SJSA1 (cell line): Measurements from ENCODE around the gene RNF220. TPM values are rescaled to one million over a fixed set of nuclear protein-coding genes. Genes with fewer than 3 reads are reported as not detected.
A peak's percentile ranks its signal among the peaks of the same experiment; 100 is the strongest.

Source experiments
- DNase-seq, 2 experiments: peaks; one replicate each; pipeline ENCODE4 v3.0.0-alpha.2; 2015 to 2020; ENCODE audit warnings: low spot score in 2 of 2, low read depth in 1 of 2
- H3K27ac ChIP-seq: fragments of 250-450 bp; sonication (Bioruptor Pico); 2 replicates; pipeline ENCODE4 v1.5.1; 2020; ENCODE audit warnings: mild to moderate bottlenecking, moderate library complexity
- H3K27me3 ChIP-seq: fragments of 250-450 bp; sonication (Bioruptor Pico); replicated peaks from 2 replicates; pipeline ENCODE4 v1.5.1; 2020; ENCODE audit warnings: mild to moderate bottlenecking, moderate library complexity
- H3K36me3 ChIP-seq: fragments of 250-450 bp; sonication (Bioruptor Pico); 2 replicates; pipeline ENCODE4 v1.5.1; 2020; ENCODE audit warnings: mild to moderate bottlenecking
- H3K4me1 ChIP-seq: fragments of 250-450 bp; sonication (Bioruptor Pico); replicated peaks from 2 replicates; pipeline ENCODE4 v1.6.1; 2021; ENCODE audit warnings: mild to moderate bottlenecking
- H3K4me3 ChIP-seq: fragments of 250-450 bp; sonication (Bioruptor Pico); 2 replicates; pipeline ENCODE4 v1.5.1; 2020; ENCODE audit warnings: mild to moderate bottlenecking
- H3K9me3 ChIP-seq: fragments of 250-450 bp; sonication (Bioruptor Pico); replicated peaks from 2 replicates; pipeline ENCODE4 v1.5.1; 2020; ENCODE audit warnings: mild to moderate bottlenecking
- total RNA-seq: library from RNA; depleted of rRNA; stranded (reverse); fragments of >200 nt; shearing (Covaris generic); gene quantifications from 2 replicates; pipeline ENCODE4 v1.2.3, GENCODE V29; 2014

Gene RNF220
- total RNA-seq, 1 experiment from 2014 or later = 70.5 TPM

DNA sequence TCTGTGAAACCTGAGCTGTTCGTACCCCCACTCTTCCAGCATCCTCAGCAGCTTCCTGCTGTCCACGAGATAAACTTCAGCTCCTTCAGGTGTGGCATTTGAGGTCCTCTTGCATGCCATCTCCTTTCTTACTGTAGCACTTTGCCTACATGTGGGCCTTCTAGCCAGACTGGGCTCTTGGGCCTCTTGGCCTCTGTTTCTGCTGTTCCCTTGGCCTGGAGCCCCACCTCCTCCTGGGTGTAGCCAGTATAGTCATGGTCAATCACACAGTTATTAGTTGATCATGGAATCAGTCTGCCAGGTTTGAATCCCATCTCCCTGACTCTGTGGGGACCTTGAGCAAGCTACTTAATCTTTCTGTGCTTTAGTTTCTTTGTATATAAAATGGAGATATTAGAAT lies 242.8 kb downstream of the RNF220 start:
- Histone ChIP-seq H3K36me3 (peaks cover 65% of the 10 kb centered on the region), H3K4me1 (no peaks in the 10 kb centered on the region), H3K27me3 (no peaks in the 10 kb centered on the region)

GRCh38 chr1:44648529-44649250 lies 243.6 kb downstream of the RNF220 start:
- no peak for DNase-seq
- Histone ChIP-seq H3K27me3 (no peaks in the 10 kb centered on the region), H3K9me3 (0 out of 2 replicates have a peak, but pooled peaks cover 2% of the 10 kb centered on the region), H3K4me1 (no peaks in the 10 kb centered on the region), H3K27ac (no peak overlapping the region), H3K36me3 (peaks cover 59% of the 10 kb centered on the region), H3K4me3 (no peak overlapping the region)

More for the DNA sequence above, 242.8 kb downstream of the RNF220 start:
- DNase-seq = no peak
- Histone ChIP-seq H3K27ac (no peak overlapping the region), H3K4me3 (no peak overlapping the region), H3K9me3 (no peaks in the 10 kb centered on the region)

DNA sequence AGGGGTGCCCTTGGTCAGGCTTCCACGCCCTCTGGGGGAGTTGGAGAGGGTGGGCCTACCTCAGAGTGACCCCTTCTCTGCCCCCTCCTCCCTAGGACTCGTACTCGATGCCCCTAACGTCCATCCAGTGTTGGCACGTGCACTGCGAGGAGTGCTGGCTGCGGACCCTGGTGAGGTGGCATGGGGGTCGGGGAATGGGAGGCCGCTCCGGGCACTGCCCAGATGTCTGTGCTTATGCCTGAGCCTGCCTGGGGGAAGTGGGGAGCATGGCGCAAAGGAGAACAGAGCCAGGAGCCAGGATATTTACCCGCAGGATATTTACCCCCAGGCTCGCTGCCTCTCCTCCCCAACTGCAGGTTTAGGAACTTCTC lies 244.7 kb downstream of the RNF220 start:
- DNase-seq = no peak
- Histone ChIP-seq H3K27ac (no peak overlapping the region), H3K9me3 (0 out of 2 replicates have a peak, but pooled peaks cover 2% of the 10 kb centered on the region), H3K4me3 (no peak overlapping the region), H3K36me3 (peaks cover 48% of the 10 kb centered on the region), H3K4me1 (no peaks in the 10 kb centered on the region), H3K27me3 (no peaks in the 10 kb centered on the region)

- DNase-seq = no peak
- Histone ChIP-seq H3K9me3 (0 out of 2 replicates have a peak, but pooled peaks cover 2% of the 10 kb centered on the region), H3K4me1 (no peaks in the 10 kb centered on the region), H3K4me3 (no peak overlapping the region), H3K36me3 (peaks cover 43% of the 10 kb centered on the region), H3K27ac (no peak overlapping the region), H3K27me3 (no peaks in the 10 kb centered on the region)
Measured at GRCh38 chr1:44650159-44650831, 245.2 kb downstream of the RNF220 start.

DNA sequence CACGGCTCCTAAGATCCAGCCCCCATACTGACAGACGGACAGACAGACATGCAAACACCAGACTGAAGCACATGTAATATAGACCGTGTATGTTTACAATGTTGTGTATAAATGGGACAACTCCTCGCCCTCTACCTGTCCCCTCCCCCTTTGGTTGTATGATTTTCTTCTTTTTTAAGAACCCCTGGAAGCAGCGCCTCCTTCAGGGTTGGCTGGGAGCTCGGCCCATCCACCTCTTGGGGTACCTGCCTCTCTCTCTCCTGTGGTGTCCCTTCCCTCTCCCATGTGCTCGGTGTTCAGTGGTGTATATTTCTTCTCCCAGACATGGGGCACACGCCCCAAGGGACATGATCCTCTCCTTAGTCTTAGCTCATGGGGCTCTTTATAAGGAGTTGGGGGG lies 246.0 kb downstream of the RNF220 start:
- no peaks in the 10 kb centered on the region for H3K4me1 ChIP-seq
- 0 out of 2 replicates have a peak, but pooled peaks cover 2% of the 10 kb centered on the region for H3K9me3 ChIP-seq
- no peak overlapping the region for H3K4me3 ChIP-seq
- no peak for DNase-seq
- H3K27ac ChIP-seq = no peak overlapping the region
- H3K27me3 ChIP-seq = no peaks in the 10 kb centered on the region
- peaks cover 35% of the 10 kb centered on the region for H3K36me3 ChIP-seq

GRCh38 chr1:44652445-44653106 lies 247.5 kb downstream of the RNF220 start:
- Histone ChIP-seq H3K9me3 (0 out of 2 replicates have a peak, but pooled peaks cover 2% of the 10 kb centered on the region), H3K27me3 (no peaks in the 10 kb centered on the region), H3K36me3 (peaks cover 26% of the 10 kb centered on the region), H3K4me3 (no peak overlapping the region), H3K4me1 (no peaks in the 10 kb centered on the region), H3K27ac (no peak overlapping the region)
- DNase-seq = peak; percentile 48 to 68

- Histone ChIP-seq H3K4me3 (no peak overlapping the region), H3K4me1 (no peaks in the 10 kb centered on the region), H3K27ac (no peak overlapping the region), H3K27me3 (no peaks in the 10 kb centered on the region), H3K9me3 (0 out of 2 replicates have a peak, but pooled peaks cover 2% of the 10 kb centered on the region), H3K36me3 (peaks cover 19% of the 10 kb centered on the region)
- DNase-seq = no peak
Measured at GRCh38 chr1:44653107-44653964, 248.3 kb downstream of the RNF220 start.

DNA sequence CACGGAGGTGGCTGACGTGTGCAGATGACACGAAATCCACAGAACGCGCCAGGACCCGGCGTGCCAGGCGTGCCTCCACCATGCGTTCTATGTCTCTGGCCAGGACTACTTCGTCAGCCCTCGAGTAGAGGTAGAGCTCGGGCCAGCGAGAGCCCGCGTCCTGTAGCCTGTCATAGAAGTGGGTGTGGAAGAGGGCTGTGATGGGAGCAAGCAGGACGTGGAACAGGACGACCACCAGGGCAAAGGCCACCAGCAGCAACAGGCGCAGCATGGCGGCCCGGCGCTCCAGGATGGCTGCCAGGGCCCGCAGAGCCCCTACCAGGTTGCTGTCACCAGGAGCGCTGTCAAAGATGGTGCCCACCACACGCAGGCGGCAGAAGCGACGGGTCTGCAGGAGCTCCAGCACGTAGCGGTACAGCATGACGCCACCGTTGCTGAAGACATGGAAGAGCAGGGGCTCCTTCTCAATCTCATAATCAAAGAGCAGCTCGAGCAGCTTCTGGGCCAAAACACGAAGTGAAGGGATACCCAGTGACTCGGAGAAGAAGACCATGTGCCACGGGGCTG lies 249.6 kb downstream of the RNF220 start:
- no peak overlapping the region for H3K4me3 ChIP-seq
- H3K36me3 ChIP-seq = peaks cover 9% of the 10 kb centered on the region
- DNase-seq = no peak
- no peaks in the 10 kb centered on the region for H3K4me1 ChIP-seq
- 0 out of 2 replicates have a peak, but pooled peaks cover 2% of the 10 kb centered on the region for H3K9me3 ChIP-seq
- no peaks in the 10 kb centered on the region for H3K27me3 ChIP-seq
- H3K27ac ChIP-seq = no peak overlapping the region

- Histone ChIP-seq H3K4me1 (no peaks in the 10 kb centered on the region), H3K27ac (no peak overlapping the region), H3K9me3 (0 out of 2 replicates have a peak, but pooled peaks cover 2% of the 10 kb centered on the region), H3K36me3 (peaks cover 1% of the 10 kb centered on the region), H3K27me3 (no peaks in the 10 kb centered on the region), H3K4me3 (no peak overlapping the region)
- no peak for DNase-seq
Measured at GRCh38 chr1:44655609-44656008, 250.6 kb downstream of the RNF220 start.

- H3K4me3 ChIP-seq = no peak overlapping the region
- H3K36me3 ChIP-seq = no peaks in the 10 kb centered on the region
- no peaks in the 10 kb centered on the region for H3K4me1 ChIP-seq
- H3K9me3 ChIP-seq = no peaks in the 10 kb centered on the region
- no peak for DNase-seq
- H3K27ac ChIP-seq = no peak overlapping the region
- no peaks in the 10 kb centered on the region for H3K27me3 ChIP-seq
Measured at GRCh38 chr1:44659566-44659965, 254.5 kb downstream of the RNF220 start.

DNA sequence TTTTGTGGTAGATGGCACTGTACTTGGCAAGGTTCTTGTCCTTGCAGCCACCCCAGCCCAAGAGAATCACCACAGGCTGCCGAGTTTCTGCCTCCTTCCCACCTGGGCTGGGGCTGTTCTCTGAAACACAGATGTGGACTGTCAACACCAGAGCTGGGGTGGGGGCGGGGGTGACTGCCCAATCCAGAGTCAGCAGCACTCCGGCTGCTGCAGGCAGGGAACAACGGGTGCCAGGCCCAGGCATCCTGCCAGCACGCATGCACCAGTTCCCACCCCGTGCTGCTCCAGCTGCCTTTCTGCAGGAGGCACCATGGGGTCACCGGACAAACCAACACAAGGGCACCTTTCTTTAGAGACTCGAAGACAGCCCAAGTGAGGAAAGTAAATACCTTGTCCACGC lies 255.1 kb downstream of the RNF220 start:
- Histone ChIP-seq H3K27me3 (no peaks in the 10 kb centered on the region), H3K9me3 (no peaks in the 10 kb centered on the region), H3K36me3 (no peaks in the 10 kb centered on the region), H3K4me3 (no peak overlapping the region), H3K27ac (no peak overlapping the region), H3K4me1 (no peaks in the 10 kb centered on the region)
- no peak for DNase-seq

DNA sequence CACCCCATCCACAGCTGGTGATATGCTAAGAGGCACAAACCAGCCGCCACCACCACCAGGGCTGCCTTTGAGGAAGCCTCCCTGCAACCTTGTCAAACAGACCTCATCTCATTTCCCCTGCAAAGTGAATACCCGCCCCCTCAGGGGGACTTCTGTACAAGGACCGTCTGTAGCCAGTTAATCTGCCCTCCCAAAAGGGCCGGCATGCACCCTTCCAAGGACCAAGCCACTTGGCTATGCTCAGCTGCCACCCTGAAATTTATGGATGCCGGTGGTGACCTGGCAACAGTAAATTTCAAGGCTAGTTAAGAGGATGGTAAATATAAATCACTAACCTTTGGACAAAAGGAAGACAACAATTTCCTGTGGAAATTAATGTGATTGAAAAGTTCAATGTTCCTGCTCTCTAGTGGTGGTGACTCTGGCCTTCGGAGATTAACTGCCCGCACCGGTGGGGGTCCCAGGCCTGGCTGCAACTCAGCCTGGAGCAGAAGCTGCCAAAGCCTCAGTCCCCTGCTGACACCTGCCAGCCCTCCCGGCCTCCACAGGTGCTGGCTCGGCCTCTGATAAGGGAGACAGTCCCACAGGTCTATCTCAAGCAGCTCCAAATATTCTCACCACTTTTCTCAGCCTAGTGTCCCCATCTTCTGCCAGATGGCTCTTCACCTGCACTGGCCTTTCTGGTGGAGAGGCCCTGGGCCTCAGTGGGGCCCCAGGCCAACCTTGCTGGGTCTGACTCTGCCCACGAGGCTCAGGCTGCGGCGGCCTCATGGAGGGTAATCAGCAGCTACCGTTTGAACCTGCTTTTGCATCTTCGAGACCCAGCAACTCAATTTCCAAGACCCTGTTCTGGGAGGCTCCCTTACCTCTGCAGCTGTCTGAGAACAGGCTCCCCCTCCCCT lies 257.0 kb downstream of the RNF220 start:
- no peak overlapping the region for H3K4me3 ChIP-seq
- H3K4me1 ChIP-seq = no peaks in the 10 kb centered on the region

More for the DNA sequence above, 257.0 kb downstream of the RNF220 start:
- H3K27me3 ChIP-seq = no peaks in the 10 kb centered on the region
- DNase-seq = no peak
- H3K9me3 ChIP-seq = no peaks in the 10 kb centered on the region
- no peak overlapping the region for H3K27ac ChIP-seq
- H3K36me3 ChIP-seq = no peaks in the 10 kb centered on the region
